CD4-positive, CD25-positive, alpha-beta regulatory T cell (primary cell): ENCODE measurements around the gene IFI27L1. TPM values are rescaled to one million over a fixed set of nuclear protein-coding genes. Genes with fewer than 3 reads are reported as not detected.

Experiments
- ATAC-seq, 2 donors: fragments of 150-1000 bp; cut with Tn5 transposase; one replicate each; pipeline ENCODE4 v1.10.0; 2021; ENCODE audit warnings: low read depth in 2 of 2, moderate number of reproducible peaks in 2 of 2, moderate library complexity in 1 of 2
- DNase-seq, 3 donors: peaks; one replicate each; pipeline versions ENCODE4 v3.0.0 to v3.0.0-alpha.2; 2012 to 2022; ENCODE audit warnings: mixed read lengths in 1 of 3
- H3K27ac ChIP-seq: one replicate; pipeline ENCODE4 v1.7.0; 2013; ENCODE audit warnings: mild to moderate bottlenecking, low read length; ENCODE audit not compliant: insufficient read depth, poor library complexity, severe bottlenecking
- H3K27me3 ChIP-seq: one replicate; pipeline ENCODE4 v1.7.0; 2013; ENCODE audit warnings: low read length; ENCODE audit not compliant: control insufficient read depth, insufficient read depth
- H3K36me3 ChIP-seq: one replicate; pipeline ENCODE4 v1.7.0; 2013; ENCODE audit warnings: mild to moderate bottlenecking, low read length, moderate library complexity; ENCODE audit not compliant: control insufficient read depth, insufficient read depth
- H3K4me1 ChIP-seq: 2 replicates; pipeline ENCODE4 v1.7.0; 2013; ENCODE audit warnings: mild to moderate bottlenecking, low read length; ENCODE audit not compliant: insufficient read depth, control insufficient read depth, poor library complexity, severe bottlenecking
- H3K4me3 ChIP-seq: one replicate; pipeline ENCODE4 v1.7.0; 2013; ENCODE audit warnings: low read depth, mild to moderate bottlenecking, low read length, moderate library complexity
- H3K9me3 ChIP-seq, 2 experiments: 1 replicate in 1 of 2; 2 replicates in 1 of 2; pipeline ENCODE4 v1.7.0; 2013; ENCODE audit warnings: low read length in 2 of 2, mild to moderate bottlenecking in 1 of 2, moderate library complexity in 1 of 2; ENCODE audit not compliant: control insufficient read depth in 2 of 2
- H3K27ac Mint-ChIP-seq, 3 donors: one replicate each; pipeline ENCODE4 v1.8.0; 2020 to 2022; ENCODE audit warnings: mild to moderate bottlenecking in 3 of 3, mixed read lengths in 3 of 3, moderate library complexity in 2 of 3
- H3K27me3 Mint-ChIP-seq: one replicate; pipeline ENCODE4 v1.8.0; 2022; ENCODE audit warnings: mild to moderate bottlenecking, mixed read lengths
- H3K36me3 Mint-ChIP-seq: one replicate; pipeline ENCODE4 v1.8.0; 2020; ENCODE audit warnings: mixed read lengths
- H3K4me1 Mint-ChIP-seq, 4 donors: one replicate each; pipeline ENCODE4 v1.8.0; 2020 to 2022; ENCODE audit warnings: mixed read lengths in 4 of 4, mild to moderate bottlenecking in 1 of 4
- H3K4me3 Mint-ChIP-seq, 4 donors: one replicate each; pipeline ENCODE4 v1.8.0; 2020 to 2022; ENCODE audit warnings: mild to moderate bottlenecking in 4 of 4, mixed read lengths in 4 of 4, moderate library complexity in 3 of 4
- H3K9me3 Mint-ChIP-seq, 7 donors: one replicate each; pipeline ENCODE4 v1.8.0; 2020 to 2022; ENCODE audit warnings: mixed read lengths in 7 of 7, mild to moderate bottlenecking in 3 of 7, moderate library complexity in 2 of 7
- polyA plus RNA-seq, 4 donors: library from polyadenylated mRNA; unstranded; fragments of 300-500 nt; fragmentation: Illumina TruSeq; gene quantifications; one replicate each; pipeline ENCODE4 v1.2.3, GENCODE V29; 2021
- total RNA-seq: library from RNA; stranded (reverse); gene quantifications from one replicate; pipeline ENCODE4 v1.2.3, GENCODE V29; 2022

IFI27L1 gene
- total and polyA plus RNA-seq, 5 donors from 2014 or later, result 5.8 to 12.0 (median 10.8) TPM

- Mint-ChIP-seq H3K4me3 (no peak overlapping the region), H3K27ac (no peak overlapping the region), H3K36me3 (no peaks in the 10 kb centered on the region), H3K4me1 (peaks cover 0 to 2% (median 0%) of the 10 kb centered on the region in 4 donors), H3K9me3 (no peaks in the 10 kb centered on the region), H3K27me3 (peaks cover 22% of the 10 kb centered on the region)
- H3K4me3 ChIP-seq, result no peak overlapping the region
- DNase-seq, result no peak
- no peaks in the 10 kb centered on the region for H3K4me1 ChIP-seq
- no peaks in the 10 kb centered on the region for H3K36me3 ChIP-seq
- no peaks in the 10 kb centered on the region for H3K9me3 ChIP-seq
- no peak for ATAC-seq
- no peak overlapping the region for H3K27ac ChIP-seq
- H3K27me3 ChIP-seq, result no peaks in the 10 kb centered on the region
These were observed 32.4 kb downstream of the IFI27L1 start for GRCh38 chr14:94113490-94113889.

DNA sequence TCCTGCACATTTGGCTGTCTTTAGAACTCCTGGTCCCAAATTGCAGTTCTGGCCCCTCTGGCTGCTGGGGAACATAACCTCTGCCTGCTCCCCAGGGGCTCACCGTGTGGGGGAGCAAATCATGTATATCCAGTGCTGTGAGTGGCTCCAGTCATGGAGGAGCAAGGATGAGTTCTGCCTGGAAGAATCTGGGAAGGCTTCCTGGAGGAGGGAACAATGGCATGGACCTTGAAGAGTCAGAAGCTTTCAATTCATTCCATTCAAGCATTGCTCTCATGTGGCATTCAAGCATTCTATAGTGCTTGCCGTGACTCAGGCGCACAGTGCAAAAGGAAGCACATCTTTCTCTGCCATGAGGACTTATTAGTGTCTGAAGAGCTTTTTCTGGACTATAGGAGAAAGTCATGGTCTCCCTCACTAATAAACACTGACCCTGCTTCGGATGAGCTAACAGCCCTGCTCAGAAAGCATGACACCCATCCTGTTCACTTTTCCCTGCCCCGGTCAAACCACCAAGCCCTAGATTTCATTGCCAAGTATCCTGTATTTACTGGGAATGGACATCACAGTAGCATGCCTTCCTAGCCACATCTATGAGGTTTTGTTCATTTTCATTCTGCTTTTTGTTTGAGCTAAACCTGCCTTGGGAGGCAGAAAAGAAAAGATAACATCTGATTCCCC is 32.9 kb downstream of the IFI27L1 start:
- Histone ChIP-seq H3K27me3 (no peaks in the 10 kb centered on the region), H3K9me3 (peaks cover under 1 to 2% of the 10 kb centered on the region in 2 experiments), H3K27ac (no peak overlapping the region), H3K4me1 (no peaks in the 10 kb centered on the region), H3K4me3 (no peak overlapping the region), H3K36me3 (no peaks in the 10 kb centered on the region)
- ATAC-seq, result no peak
- no peak for DNase-seq
- H3K27me3 Mint-ChIP-seq, result peaks cover 22% of the 10 kb centered on the region
- H3K9me3 Mint-ChIP-seq, result no peaks in the 10 kb centered on the region
- peaks cover 0 to 2% (median 0%) of the 10 kb centered on the region in 4 donors for H3K4me1 Mint-ChIP-seq
- H3K27ac Mint-ChIP-seq, result no peak overlapping the region
- peak overlapping the region in 1 of 4 donors; percentile 3 for H3K4me3 Mint-ChIP-seq
- no peaks in the 10 kb centered on the region for H3K36me3 Mint-ChIP-seq

DNA sequence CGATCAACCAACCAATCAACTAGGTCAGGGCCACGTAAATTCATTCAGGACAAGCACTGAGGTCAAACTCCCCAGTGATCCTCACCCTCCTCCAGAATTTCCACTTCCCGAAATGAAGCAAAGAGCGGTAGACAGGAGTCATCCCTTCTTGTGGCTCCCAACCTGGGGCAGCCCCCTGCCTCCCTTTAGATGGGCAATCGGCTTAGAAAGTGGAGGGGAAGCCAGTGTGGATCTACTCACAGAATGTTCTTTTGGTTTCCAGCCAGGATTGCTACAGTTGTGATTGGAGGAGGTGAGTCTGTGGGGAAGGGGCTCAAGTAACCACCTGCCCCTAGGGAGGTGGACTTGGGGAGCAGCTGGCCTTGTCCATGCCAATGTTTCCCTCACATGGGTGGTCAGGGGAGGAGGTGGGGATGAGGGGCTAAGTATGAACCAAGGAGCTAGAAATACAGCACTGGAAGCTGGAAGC is 33.5 kb downstream of the IFI27L1 start:
- H3K36me3 ChIP-seq, result no peaks in the 10 kb centered on the region
- peaks cover 7% of the 10 kb centered on the region in 2 experiments for H3K9me3 ChIP-seq
- Mint-ChIP-seq H3K27me3 (peaks cover 26% of the 10 kb centered on the region), H3K4me1 (peaks cover 0 to 2% (median 0%) of the 10 kb centered on the region in 4 donors), H3K4me3 (peak overlapping the region in 1 of 4 donors; percentile 3), H3K36me3 (no peaks in the 10 kb centered on the region), H3K27ac (no peak overlapping the region), H3K9me3 (peaks cover 0 to 3% (median 0%) of the 10 kb centered on the region in 7 donors)
- no peak for DNase-seq
- no peaks in the 10 kb centered on the region for H3K4me1 ChIP-seq
- H3K4me3 ChIP-seq, result no peak overlapping the region
- H3K27ac ChIP-seq, result no peak overlapping the region
- H3K27me3 ChIP-seq, result no peaks in the 10 kb centered on the region
- no peak for ATAC-seq

DNA sequence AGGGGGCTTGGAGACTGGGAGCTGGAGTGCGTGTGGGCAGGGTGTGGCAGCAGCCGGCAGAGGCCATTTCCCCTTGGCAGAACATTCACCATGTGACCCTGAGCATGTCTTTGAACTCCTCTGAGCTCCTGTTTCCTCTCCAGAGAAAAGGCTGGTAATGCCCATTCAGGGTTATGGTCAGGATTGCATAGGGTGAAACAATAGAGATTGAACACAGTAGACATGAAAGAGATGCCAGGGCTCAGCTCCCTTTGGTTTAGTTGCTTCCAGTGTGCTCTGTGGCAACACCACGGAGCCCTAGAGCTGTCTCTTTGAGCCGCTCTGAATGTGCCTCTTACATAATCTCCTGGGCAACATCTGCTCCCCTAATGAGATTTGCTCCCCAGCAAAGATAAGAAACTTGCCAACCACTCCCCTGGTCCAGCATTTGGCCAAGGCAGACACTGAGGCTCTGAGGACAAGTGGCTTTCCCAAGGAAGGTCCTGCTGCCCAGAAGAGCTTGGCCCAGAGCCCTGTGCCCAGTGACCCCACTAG is 34.0 kb downstream of the IFI27L1 start:
- Histone ChIP-seq H3K9me3 (peaks cover 11 to 12% of the 10 kb centered on the region in 2 experiments), H3K36me3 (no peaks in the 10 kb centered on the region), H3K4me3 (no peak overlapping the region), H3K27ac (no peak overlapping the region), H3K27me3 (no peaks in the 10 kb centered on the region), H3K4me1 (no peaks in the 10 kb centered on the region)
- Mint-ChIP-seq H3K27me3 (peaks cover 29% of the 10 kb centered on the region), H3K36me3 (no peaks in the 10 kb centered on the region), H3K4me1 (peaks cover 0 to 2% (median 0%) of the 10 kb centered on the region in 4 donors), H3K27ac (no peak overlapping the region), H3K4me3 (no peak overlapping the region), H3K9me3 (peaks cover 0 to 8% (median 0%) of the 10 kb centered on the region in 7 donors)
- ATAC-seq (no peak), DNase-seq (no peak)

DNA sequence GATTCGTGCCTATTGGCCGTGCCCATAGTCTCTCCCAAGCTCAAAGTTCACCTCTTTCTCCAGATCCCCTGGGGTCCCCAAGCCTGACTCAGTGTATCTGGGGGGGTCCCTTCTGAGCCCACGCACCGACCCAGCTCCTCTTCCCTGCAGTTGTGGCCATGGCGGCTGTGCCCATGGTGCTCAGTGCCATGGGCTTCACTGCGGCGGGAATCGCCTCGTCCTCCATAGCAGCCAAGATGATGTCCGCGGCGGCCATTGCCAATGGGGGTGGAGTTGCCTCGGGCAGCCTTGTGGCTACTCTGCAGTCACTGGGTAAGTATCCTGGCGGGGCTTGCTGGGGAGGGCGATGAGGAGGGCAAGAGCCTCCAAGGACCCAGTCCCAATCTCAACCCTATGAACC is 34.5 kb downstream of the IFI27L1 start:
- DNase-seq (no peak), ATAC-seq (no peak)
- no peak overlapping the region for H3K4me3 ChIP-seq

DNA sequence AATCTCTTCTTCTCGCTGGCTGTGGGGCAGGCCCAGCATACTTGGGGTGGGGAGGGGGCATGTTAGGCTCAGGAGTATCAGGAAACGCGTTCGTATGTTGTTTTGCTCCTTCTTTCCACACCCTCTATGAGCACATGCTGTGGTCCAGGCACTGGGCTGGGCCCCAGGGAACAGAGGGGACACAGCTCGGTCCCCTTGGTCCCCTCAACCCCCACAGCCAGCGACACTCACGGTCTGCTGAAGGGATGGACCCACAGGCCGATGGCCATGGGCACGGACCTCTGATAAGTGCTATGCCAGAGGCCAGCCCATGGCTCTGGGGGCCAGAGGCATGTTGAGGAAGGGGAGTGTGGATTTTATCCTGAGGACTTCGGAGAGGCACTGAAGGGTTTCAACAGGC is 35.6 kb downstream of the IFI27L1 start:
- peaks cover 0 to 24% (median 4%) of the 10 kb centered on the region in 7 donors for H3K9me3 Mint-ChIP-seq
- peaks cover 34% of the 10 kb centered on the region for H3K27me3 Mint-ChIP-seq

More for the DNA sequence above, 34.5 kb downstream of the IFI27L1 start:
- Mint-ChIP-seq H3K9me3 (peaks cover 0 to 13% (median 0%) of the 10 kb centered on the region in 7 donors), H3K4me3 (no peak overlapping the region), H3K4me1 (peaks cover 0 to 2% (median 0%) of the 10 kb centered on the region in 4 donors), H3K27ac (no peak overlapping the region), H3K36me3 (peaks cover 3% of the 10 kb centered on the region), H3K27me3 (peaks cover 32% of the 10 kb centered on the region)
- H3K36me3 ChIP-seq, result no peaks in the 10 kb centered on the region
- H3K9me3 ChIP-seq, result peaks cover 14 to 17% of the 10 kb centered on the region in 2 experiments
- H3K27ac ChIP-seq, result no peak overlapping the region
- no peaks in the 10 kb centered on the region for H3K27me3 ChIP-seq
- H3K4me1 ChIP-seq, result no peaks in the 10 kb centered on the region

GRCh38 chr14:94117856-94118255 is 36.7 kb downstream of the IFI27L1 start:
- no peak for DNase-seq
- no peaks in the 10 kb centered on the region for H3K4me1 ChIP-seq
- Mint-ChIP-seq H3K4me3 (no peak overlapping the region), H3K27me3 (peaks cover 28% of the 10 kb centered on the region), H3K27ac (no peak overlapping the region), H3K36me3 (peaks cover 9% of the 10 kb centered on the region), H3K4me1 (peaks cover 0 to 2% (median 0%) of the 10 kb centered on the region in 4 donors), H3K9me3 (peaks cover 0 to 27% (median 5%) of the 10 kb centered on the region in 7 donors)
- H3K4me3 ChIP-seq, result no peak overlapping the region
- ATAC-seq, result no peak
- peaks cover 18 to 20% of the 10 kb centered on the region in 2 experiments for H3K9me3 ChIP-seq
- H3K27ac ChIP-seq, result no peak overlapping the region
- no peaks in the 10 kb centered on the region for H3K36me3 ChIP-seq
- no peaks in the 10 kb centered on the region for H3K27me3 ChIP-seq

More for the DNA sequence above, 35.6 kb downstream of the IFI27L1 start:
- ATAC-seq (no peak), DNase-seq (no peak)
- H3K4me1 Mint-ChIP-seq, result peaks cover 0 to 2% (median 0%) of the 10 kb centered on the region in 4 donors
- Histone ChIP-seq H3K4me3 (no peak overlapping the region), H3K9me3 (peaks cover 18 to 20% of the 10 kb centered on the region in 2 experiments), H3K27ac (no peak overlapping the region), H3K4me1 (no peaks in the 10 kb centered on the region), H3K36me3 (no peaks in the 10 kb centered on the region), H3K27me3 (no peaks in the 10 kb centered on the region)
- H3K4me3 Mint-ChIP-seq, result no peak overlapping the region
- H3K27ac Mint-ChIP-seq, result no peak overlapping the region
- H3K36me3 Mint-ChIP-seq, result peaks cover 6% of the 10 kb centered on the region
